Fibroblast of skin of left quadriceps (primary cell): ENCODE measurements around the gene CASD1.
A peak's percentile ranks its signal among the peaks of the same experiment; 100 is the strongest.

Source experiments
- DNase-seq, 2 experiments: peaks; one replicate each; pipeline ENCODE4 v3.0.0-alpha.2; 2013; ENCODE audit warnings: low read depth in 2 of 2

The CASD1 gene

DNA sequence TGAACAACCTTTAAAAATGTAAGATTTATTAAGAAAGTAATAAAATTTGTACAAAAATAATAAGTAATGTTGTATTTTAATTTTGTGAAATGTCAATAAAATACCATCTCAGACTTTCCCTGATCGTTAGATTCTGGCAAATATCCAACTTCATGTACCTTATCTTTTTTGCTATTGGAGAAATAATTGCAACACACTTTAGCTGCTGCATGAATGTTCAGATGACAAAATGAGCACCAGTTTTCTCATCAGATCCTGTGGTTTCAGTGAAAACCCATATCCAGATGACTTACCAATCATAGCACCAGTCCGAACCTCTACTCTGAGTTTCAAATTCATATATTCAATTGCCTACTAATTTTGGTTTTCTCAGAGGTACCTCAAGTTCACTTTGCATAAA lies 69.9 kb downstream of the CASD1 start:
- no peak for DNase-seq

DNA sequence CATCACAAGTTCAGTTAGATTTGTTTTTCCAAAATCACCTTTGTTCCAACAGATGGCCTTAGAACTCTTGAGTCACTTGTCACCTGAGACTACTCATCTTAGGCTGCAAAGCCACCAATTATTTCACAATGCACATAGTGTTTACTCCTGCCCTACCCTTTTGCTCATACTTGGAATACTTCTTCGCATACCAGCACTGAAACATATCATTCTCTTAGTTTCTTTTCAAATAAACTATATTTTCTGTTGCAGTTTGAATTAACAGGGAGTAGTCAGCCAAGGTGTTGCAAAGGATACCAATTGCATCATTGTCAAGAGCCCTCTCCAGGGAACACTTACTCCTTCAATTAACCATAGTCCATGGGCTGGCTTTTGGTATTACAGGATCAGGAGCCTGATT lies 71.0 kb downstream of the CASD1 start:
- no peak for DNase-seq

DNA sequence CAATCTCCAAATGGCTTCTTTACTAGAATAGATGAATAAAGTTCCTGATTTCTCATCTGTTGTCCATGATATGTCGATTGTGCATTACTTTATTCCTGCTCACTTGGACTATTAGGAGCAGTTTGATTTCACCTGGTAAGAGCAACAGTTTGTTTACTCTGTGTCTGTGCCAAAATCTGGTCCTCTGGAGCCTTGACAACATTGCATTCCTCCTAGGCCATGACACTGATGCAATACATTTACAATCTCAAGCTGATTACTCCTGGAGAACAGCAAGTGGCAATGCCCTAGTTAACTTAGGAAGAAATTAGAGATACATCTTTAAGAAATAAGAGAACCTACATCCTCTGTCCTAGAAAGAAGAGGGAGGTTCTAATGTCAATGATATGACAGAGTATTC lies 74.5 kb downstream of the CASD1 start:
- peak in 1 of 2 experiments; percentile 17 for DNase-seq

GRCh38 chr7:94588075-94588474 lies 78.5 kb downstream of the CASD1 start:
- no peak for DNase-seq

DNA sequence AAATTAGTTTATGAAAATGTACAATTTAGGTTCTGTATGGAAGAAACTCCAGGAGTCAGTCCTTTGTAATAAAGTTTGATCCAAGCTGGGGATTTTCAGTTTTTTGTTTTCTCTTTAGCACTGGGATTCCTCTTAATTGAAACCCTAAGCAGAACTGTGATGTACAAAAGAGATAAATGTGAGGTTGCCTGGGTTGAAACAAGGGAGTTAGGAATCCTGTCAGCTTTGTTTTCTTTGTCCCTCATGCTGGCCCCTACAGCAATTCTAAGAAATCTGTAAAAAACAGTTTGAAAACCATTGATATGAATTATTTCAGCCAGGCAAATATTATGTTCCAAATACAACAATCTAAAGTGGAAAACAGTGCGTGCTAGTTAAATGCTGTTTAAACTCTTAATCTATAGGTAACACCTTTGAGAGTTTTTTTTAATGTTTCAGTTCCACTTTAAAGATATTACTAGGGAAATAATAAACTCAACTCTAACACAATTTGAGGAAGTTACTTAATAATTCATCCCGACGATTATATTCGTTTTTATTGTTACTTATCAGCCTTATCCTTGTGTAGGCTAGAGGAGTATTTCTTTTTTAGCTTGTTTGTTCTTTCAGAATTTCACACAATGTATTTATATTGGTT lies 81.0 kb downstream of the CASD1 start:
- DNase-seq: no peak

DNA sequence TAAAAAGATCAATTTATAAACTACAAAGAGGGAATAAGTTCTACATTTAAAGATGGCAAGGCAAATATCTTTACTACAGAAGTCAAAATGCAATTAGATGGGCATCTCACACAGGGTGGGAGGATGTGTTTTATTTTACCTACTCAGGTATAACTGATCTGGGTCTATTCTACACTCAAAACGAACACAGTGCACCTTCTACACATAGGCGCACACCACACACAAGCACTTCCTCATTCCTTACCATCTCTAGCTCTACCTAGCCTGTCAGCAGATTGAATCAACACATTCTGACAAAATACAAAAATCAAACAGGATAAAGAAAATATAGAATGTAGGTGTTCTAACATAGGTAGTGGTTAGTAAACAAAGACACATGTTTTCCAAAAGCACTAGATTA lies 81.6 kb downstream of the CASD1 start:
- no peak for DNase-seq

- no peak for DNase-seq
Observed at GRCh38 chr7:94594882-94595281, 85.3 kb downstream of the CASD1 start.

DNA sequence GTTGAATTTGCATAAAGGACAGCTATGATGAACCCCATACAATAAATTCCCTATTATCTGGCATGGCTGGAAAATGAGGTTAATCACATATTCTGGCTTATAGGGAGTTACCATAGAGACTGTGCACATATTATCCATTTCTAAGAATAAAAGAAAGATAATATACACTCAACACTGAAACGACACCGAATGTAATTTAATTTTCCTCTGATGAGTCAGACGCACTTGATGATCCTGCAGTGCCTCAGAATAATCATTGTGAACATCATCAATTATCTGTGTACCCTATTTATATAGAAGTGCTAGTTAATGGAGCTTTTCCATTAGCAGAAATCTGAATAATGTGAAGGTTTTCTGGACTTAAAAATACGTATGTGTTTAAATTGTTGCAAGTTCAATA lies 86.1 kb downstream of the CASD1 start:
- no peak for DNase-seq

DNA sequence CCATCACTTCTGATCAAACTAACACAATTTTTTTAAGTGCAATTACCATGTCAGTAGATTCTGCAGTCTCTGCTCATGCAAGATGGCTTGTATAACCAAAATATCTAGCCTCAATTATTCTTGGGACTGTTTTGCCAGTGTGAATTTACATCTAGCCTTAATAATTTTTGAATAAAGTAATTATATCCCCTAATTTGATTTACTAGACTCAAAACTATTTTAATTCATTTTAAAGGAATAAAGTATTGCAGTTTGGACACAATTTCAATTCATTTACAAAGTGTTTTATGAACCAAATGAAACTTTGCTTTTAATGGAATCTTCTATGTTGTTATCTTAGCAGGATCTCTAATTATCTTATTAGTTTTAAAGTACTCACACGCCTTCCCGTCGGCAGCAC lies 90.7 kb downstream of the CASD1 start:
- no peak for DNase-seq

DNA sequence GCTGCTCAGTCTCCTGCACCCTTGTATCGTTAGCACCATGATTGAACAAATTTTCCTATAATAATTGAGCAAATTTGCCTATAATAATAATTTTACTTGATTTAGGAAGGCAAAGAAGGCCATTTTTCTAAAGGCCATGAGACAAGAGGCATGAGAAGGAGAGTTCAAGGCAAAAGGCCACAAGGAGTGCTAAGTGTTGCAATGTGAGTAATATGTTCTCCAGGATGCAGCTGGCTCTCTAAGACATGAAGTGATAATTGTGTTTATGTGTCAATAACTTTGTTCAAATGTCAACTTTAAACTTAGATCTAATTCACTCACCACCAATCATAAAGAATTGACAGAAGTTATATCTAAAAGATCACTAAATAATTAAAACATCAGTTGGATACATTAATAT lies 92.6 kb downstream of the CASD1 start:
- DNase-seq: no peak

GRCh38 chr7:94605031-94605430 lies 95.4 kb downstream of the CASD1 start:
- DNase-seq: no peak
